OCI-LY1 (cell line): Measurements from ENCODE around the gene HERPUD1.

Experiments used
- H2AFZ ChIP-seq: fragments of 200-600 bp; sonication (generic), shearing (Covaris generic); 2 replicates; pipeline ENCODE4 v1.6.0; 2014; ENCODE audit warnings: antibody characterized with exemption, mild to moderate bottlenecking, low read length
- H3F3A ChIP-seq: fragments of 200-600 bp; sonication (generic), shearing (Covaris generic); 2 replicates; pipeline ENCODE4 v1.6.0; 2014; ENCODE audit warnings: mild to moderate bottlenecking, antibody characterized with exemption, low read length, moderate library complexity; ENCODE audit not compliant: insufficient read depth
- H3K27ac ChIP-seq: fragments of 200-600 bp; sonication (generic); 2 replicates; pipeline ENCODE4 v1.5.1; 2014; ENCODE audit warnings: low read length, mixed run types, mild to moderate bottlenecking, low read depth; ENCODE audit not compliant: poor library complexity, severe bottlenecking
- H3K27me3 ChIP-seq: fragments of 200-600 bp; sonication (generic); 2 replicates; pipeline ENCODE4 v1.6.0; 2014; ENCODE audit warnings: antibody characterized with exemption, mild to moderate bottlenecking, low read length, moderate library complexity; ENCODE audit not compliant: insufficient read depth
- H3K36me3 ChIP-seq: fragments of 200-600 bp; sonication (generic); 2 replicates; pipeline ENCODE4 v1.6.1; 2014; ENCODE audit warnings: mild to moderate bottlenecking, antibody characterized with exemption, low read length, moderate library complexity, mixed read lengths; ENCODE audit not compliant: insufficient read depth
- H3K4me1 ChIP-seq: fragments of 200-600 bp; sonication (generic); 2 replicates; pipeline ENCODE4 v1.5.1; 2014; ENCODE audit warnings: mild to moderate bottlenecking, low read length, moderate library complexity; ENCODE audit not compliant: insufficient read depth, severe bottlenecking
- H3K4me2 ChIP-seq: fragments of 200-600 bp; sonication (generic), shearing (Covaris generic); 2 replicates; pipeline ENCODE4 v1.6.1; 2014; ENCODE audit warnings: low read length
- H3K4me3 ChIP-seq: fragments of 200-600 bp; sonication (generic); 2 replicates; pipeline ENCODE4 v1.5.1; 2014; ENCODE audit warnings: low read length, low read depth, mild to moderate bottlenecking, mixed read lengths; ENCODE audit not compliant: poor library complexity, severe bottlenecking
- H3K79me2 ChIP-seq: fragments of 200-600 bp; shearing (Covaris generic); 2 replicates; pipeline ENCODE4 v1.6.1; 2016; ENCODE audit warnings: mixed run types, low read length, mixed read lengths; ENCODE audit not compliant: insufficient read depth
- H3K9ac ChIP-seq: fragments of 200-600 bp; sonication (generic), shearing (Covaris generic); 2 replicates; pipeline ENCODE4 v1.6.1; 2014; ENCODE audit warnings: mild to moderate bottlenecking, low read length, mixed read lengths
- H3K9me2 ChIP-seq: fragments of 200-600 bp; sonication (generic), shearing (Covaris generic); 2 replicates; pipeline ENCODE4 v1.6.1; 2014; ENCODE audit warnings: low read depth, mild to moderate bottlenecking, low read length, mixed read lengths
- H3K9me3 ChIP-seq: fragments of 200-600 bp; shearing (Covaris generic); 2 replicates; pipeline ENCODE4 v1.6.1; 2014; ENCODE audit warnings: low read length, mixed read lengths
- H4K20me1 ChIP-seq: fragments of 200-600 bp; sonication (generic), shearing (Covaris generic); 2 replicates; pipeline ENCODE4 v1.6.0; 2016; ENCODE audit warnings: mild to moderate bottlenecking, low read length; ENCODE audit not compliant: insufficient read depth
- CTCF ChIP-seq: fragments of 200-600 bp; sonication (generic), shearing (Covaris generic); IDR thresholded peaks from 2 replicates; pipeline ENCODE4 v1.5.1; 2017; ENCODE audit warnings: mild to moderate bottlenecking, antibody characterized with exemption, low read length, moderate library complexity, mixed read lengths
- EZH2 ChIP-seq: fragments of 200-600 bp; sonication (generic), shearing (Covaris generic); IDR thresholded peaks from 2 replicates; pipeline ENCODE4 v1.8.0; 2017; ENCODE audit warnings: borderline replicate concordance, mixed run types, mild to moderate bottlenecking, antibody characterized with exemption, low read length, moderate library complexity, mixed read lengths

HERPUD1 gene

GRCh38 chr16:56946767-56947603 is 15.0 kb downstream of the HERPUD1 start:
- H3K79me2 ChIP-seq, result no peaks in the 10 kb centered on the region
- H2AFZ ChIP-seq, result no peak overlapping the region
- H3K4me2 ChIP-seq, result no peak overlapping the region
- H3K27ac ChIP-seq, result no peak overlapping the region
- TF ChIP-seq EZH2, result no peak
- TF ChIP-seq CTCF, result no peak
- H3K9me2 ChIP-seq, result no peaks in the 10 kb centered on the region
- H3F3A ChIP-seq, result no peaks in the 10 kb centered on the region
- peaks cover 36% of the 10 kb centered on the region for H3K36me3 ChIP-seq
- H3K27me3 ChIP-seq, result no peaks in the 10 kb centered on the region
- H4K20me1 ChIP-seq, result no peaks in the 10 kb centered on the region
- H3K4me1 ChIP-seq, result peaks cover 16% of the 10 kb centered on the region
- no peak overlapping the region for H3K4me3 ChIP-seq
- H3K9ac ChIP-seq, result no peak overlapping the region
- no peaks in the 10 kb centered on the region for H3K9me3 ChIP-seq

GRCh38 chr16:56947604-56947995 is 15.7 kb downstream of the HERPUD1 start:
- H4K20me1 ChIP-seq, result no peaks in the 10 kb centered on the region
- H2AFZ ChIP-seq, result no peak overlapping the region
- no peak overlapping the region for H3K27ac ChIP-seq
- no peaks in the 10 kb centered on the region for H3K9me3 ChIP-seq
- H3K9ac ChIP-seq, result no peak overlapping the region
- no peaks in the 10 kb centered on the region for H3K27me3 ChIP-seq
- H3F3A ChIP-seq, result no peaks in the 10 kb centered on the region
- no peaks in the 10 kb centered on the region for H3K9me2 ChIP-seq
- peaks cover 29% of the 10 kb centered on the region for H3K36me3 ChIP-seq
- no peaks in the 10 kb centered on the region for H3K79me2 ChIP-seq
- H3K4me2 ChIP-seq, result no peak overlapping the region
- TF ChIP-seq EZH2, result no peak
- no peak for TF ChIP-seq CTCF
- H3K4me3 ChIP-seq, result no peak overlapping the region
- peaks cover 16% of the 10 kb centered on the region for H3K4me1 ChIP-seq

- no peaks in the 10 kb centered on the region for H3K27me3 ChIP-seq
- H3K27ac ChIP-seq, result no peak overlapping the region
- no peaks in the 10 kb centered on the region for H3K9me2 ChIP-seq
- no peaks in the 10 kb centered on the region for H3K79me2 ChIP-seq
- H4K20me1 ChIP-seq, result no peaks in the 10 kb centered on the region
- H3K36me3 ChIP-seq, result peaks cover 23% of the 10 kb centered on the region
- H3K4me1 ChIP-seq, result peaks cover 16% of the 10 kb centered on the region
- no peaks in the 10 kb centered on the region for H3F3A ChIP-seq
- H2AFZ ChIP-seq, result no peak overlapping the region
- H3K4me3 ChIP-seq, result no peak overlapping the region
- H3K4me2 ChIP-seq, result no peak overlapping the region
- TF ChIP-seq CTCF (no peak), EZH2 (no peak)
- no peaks in the 10 kb centered on the region for H3K9me3 ChIP-seq
- no peak overlapping the region for H3K9ac ChIP-seq
Measured at GRCh38 chr16:56948234-56948633, 16.3 kb downstream of the HERPUD1 start.
